ENCODE measurements around the gene ATP1B4. TPM values are rescaled to one million over a fixed set of nuclear protein-coding genes. Genes with fewer than 3 reads are reported as not detected.

ATP1B4 gene
- total and polyA plus RNA-seq, 2 of the 13 experiments (the other 11 are each of a cell fraction or from before 2014, with no cell fraction given) = not detected

DNA sequence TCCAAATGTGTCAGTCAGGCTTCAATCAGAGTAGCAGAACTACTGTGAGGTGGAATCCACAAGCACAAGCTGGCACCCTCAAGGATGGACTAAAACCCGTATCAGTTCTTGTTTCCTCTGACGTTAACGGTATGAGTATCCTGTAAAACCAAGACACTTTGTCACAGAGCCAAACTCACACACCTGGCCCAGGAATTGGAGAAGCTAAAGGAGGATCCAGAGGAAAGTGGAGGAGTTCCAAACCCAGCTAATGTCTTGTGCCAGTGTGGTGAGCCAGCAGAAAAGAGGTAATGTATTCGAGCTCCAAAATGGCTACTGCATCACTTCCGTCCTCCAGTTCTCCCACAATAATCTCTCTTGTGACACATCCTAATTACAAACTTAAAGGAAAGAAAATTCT is 44.7 kb downstream of the ATP1B4 start:
- Histone ChIP-seq H3K4me2 (ENCODE audit: low read depth, low read length) (no peak overlapping the region), H3K36me3 (replicated peaks in 1 of 2; ENCODE audit: control insufficient read depth in 1 of 2, insufficient read depth in 2 of 2, low read length in 2 of 2) (no peaks in the 10 kb centered on the region), H3K4me1 (ENCODE audit: insufficient read depth, low read length) (no peaks in the 10 kb centered on the region), H3K79me2 (ENCODE audit: insufficient read depth, low read length) (no peaks in the 10 kb centered on the region), H3K9me3 (ENCODE audit: low read length) (no peaks in the 10 kb centered on the region), H4K20me1 (ENCODE audit: insufficient read depth, low read length) (no peaks in the 10 kb centered on the region), H3K27ac (ENCODE audit: extremely low read length, insufficient read depth, low read length) (no peak overlapping the region), H3K4me3 (replicated peaks in 1 of 3; ENCODE audit: insufficient read depth in 1 of 3, low read depth in 2 of 3, low read length in 3 of 3) (no peak overlapping the region), H3K9ac (ENCODE audit: insufficient read depth, low read depth, low read length) (no peak overlapping the region), H2AFZ (ENCODE audit: low read length) (no peak overlapping the region), H3K27me3 (ENCODE audit: control insufficient read depth in 1 of 2, insufficient read depth in 2 of 2, low read length in 2 of 2) (no peaks in the 10 kb centered on the region)
- intact Hi-C loops (cut with micrococcal nuclease; ENCODE audit: unreplicated experiment) = no loop called here
- ChIA-PET CTCF (ENCODE audit: low intra/inter-chr PET ratio, low total read pairs) (no interaction called here), POLR2A (no interaction called here)
- TF ChIP-seq ZNF790 (CRISPR knock-in tag; IDR thresholded peaks at IDR 0.05; ENCODE audit: borderline replicate concordance) = no peak
- no peak for TF ChIP-seq HDAC2 (CRISPR knock-in tag; IDR thresholded peaks at IDR 0.05)
- TF ChIP-seq, protein P1, sequence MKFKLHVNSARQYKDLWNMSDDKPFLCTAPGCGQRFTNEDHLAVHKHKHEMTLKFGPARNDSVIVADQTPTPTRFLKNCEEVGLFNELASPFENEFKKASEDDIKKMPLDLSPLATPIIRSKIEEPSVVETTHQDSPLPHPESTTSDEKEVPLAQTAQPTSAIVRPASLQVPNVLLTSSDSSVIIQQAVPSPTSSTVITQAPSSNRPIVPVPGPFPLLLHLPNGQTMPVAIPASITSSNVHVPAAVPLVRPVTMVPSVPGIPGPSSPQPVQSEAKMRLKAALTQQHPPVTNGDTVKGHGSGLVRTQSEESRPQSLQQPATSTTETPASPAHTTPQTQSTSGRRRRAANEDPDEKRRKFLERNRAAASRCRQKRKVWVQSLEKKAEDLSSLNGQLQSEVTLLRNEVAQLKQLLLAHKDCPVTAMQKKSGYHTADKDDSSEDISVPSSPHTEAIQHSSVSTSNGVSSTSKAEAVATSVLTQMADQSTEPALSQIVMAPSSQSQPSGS (CRISPR knock-in tag; IDR thresholded peaks at IDR 0.05) = no peak
- TF ChIP-seq SPEN (CRISPR knock-in tag; IDR thresholded peaks at IDR 0.05; ENCODE audit: low read depth) = no peak
- no TSS peak for BruUV-seq (replicated peaks)
- ATAC-seq (no peak), DNase-seq (ENCODE audit: low spot score) (no peak), FAIRE-seq (no peak)
- 57% methylated on average over 5 of the region's 5 CpGs for WGBS (ENCODE audit: low lambda C conversion rate)
- in situ Hi-C loops (cut with HindIII; ENCODE audit: extremely low pct_ligation_motif_present, low pct_unique_long_range_greater_than_20kb) = no loop called here

DNA sequence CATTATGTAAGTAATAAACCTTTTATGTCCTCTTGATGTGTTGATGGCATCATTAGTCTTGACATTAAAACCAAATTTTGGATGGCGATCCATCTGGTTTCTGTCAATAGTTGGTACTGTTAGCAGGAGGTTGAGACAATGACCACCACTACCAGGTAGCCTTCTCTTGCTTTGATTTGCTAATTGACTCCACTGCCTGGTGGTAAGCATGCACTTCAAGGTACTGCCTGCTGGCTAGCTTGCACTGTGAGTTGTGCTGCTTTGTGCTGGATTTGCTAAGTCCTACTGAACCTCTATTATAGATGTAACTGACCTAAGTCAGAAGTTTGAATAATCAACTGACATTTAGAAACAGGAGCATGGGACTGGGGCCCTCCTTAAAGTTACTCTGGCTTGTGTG is 46.3 kb downstream of the ATP1B4 start:
- no peak overlapping the region for H3K4me2 ChIP-seq (ENCODE audit: low read depth, low read length)
- H3K9ac ChIP-seq (ENCODE audit: insufficient read depth, low read depth, low read length) = no peak overlapping the region
- FAIRE-seq = no peak
- no peak for ATAC-seq
- WGBS (ENCODE audit: low lambda C conversion rate) = 78% methylated on average over 1 of the region's 1 CpG
- no TSS peak for BruUV-seq (replicated peaks)
- H3K4me3 ChIP-seq (replicated peaks in 1 of 3; ENCODE audit: insufficient read depth in 1 of 3, low read depth in 2 of 3, low read length in 3 of 3) = no peak overlapping the region
- H3K4me1 ChIP-seq (ENCODE audit: insufficient read depth, low read length) = no peaks in the 10 kb centered on the region
- intact Hi-C loops (cut with micrococcal nuclease; ENCODE audit: unreplicated experiment) (no loop called here), in situ Hi-C loops (cut with HindIII; ENCODE audit: extremely low pct_ligation_motif_present, low pct_unique_long_range_greater_than_20kb) (no loop called here)
- H4K20me1 ChIP-seq (ENCODE audit: insufficient read depth, low read length) = no peaks in the 10 kb centered on the region
- H3K27ac ChIP-seq (ENCODE audit: extremely low read length, insufficient read depth, low read length) = no peak overlapping the region
- no peak overlapping the region for H2AFZ ChIP-seq (ENCODE audit: low read length)
- no peaks in the 10 kb centered on the region for H3K36me3 ChIP-seq (replicated peaks in 1 of 2; ENCODE audit: control insufficient read depth in 1 of 2, insufficient read depth in 2 of 2, low read length in 2 of 2)
- DNase-seq (ENCODE audit: low spot score) = no peak
- CTCF ChIA-PET (ENCODE audit: low intra/inter-chr PET ratio, low total read pairs) = no interaction called here
- H3K27me3 ChIP-seq (ENCODE audit: control insufficient read depth in 1 of 2, insufficient read depth in 2 of 2, low read length in 2 of 2) = no peaks in the 10 kb centered on the region
- POLR2A ChIA-PET = no interaction called here
- H3K9me3 ChIP-seq (ENCODE audit: low read length) = no peaks in the 10 kb centered on the region
- H3K79me2 ChIP-seq (ENCODE audit: insufficient read depth, low read length) = no peaks in the 10 kb centered on the region
- TF ChIP-seq KDM2A (CRISPR knock-in tag; IDR thresholded peaks at IDR 0.05; ENCODE audit: borderline replicate concordance, low read depth) = no peak
- TF ChIP-seq, protein P2, sequence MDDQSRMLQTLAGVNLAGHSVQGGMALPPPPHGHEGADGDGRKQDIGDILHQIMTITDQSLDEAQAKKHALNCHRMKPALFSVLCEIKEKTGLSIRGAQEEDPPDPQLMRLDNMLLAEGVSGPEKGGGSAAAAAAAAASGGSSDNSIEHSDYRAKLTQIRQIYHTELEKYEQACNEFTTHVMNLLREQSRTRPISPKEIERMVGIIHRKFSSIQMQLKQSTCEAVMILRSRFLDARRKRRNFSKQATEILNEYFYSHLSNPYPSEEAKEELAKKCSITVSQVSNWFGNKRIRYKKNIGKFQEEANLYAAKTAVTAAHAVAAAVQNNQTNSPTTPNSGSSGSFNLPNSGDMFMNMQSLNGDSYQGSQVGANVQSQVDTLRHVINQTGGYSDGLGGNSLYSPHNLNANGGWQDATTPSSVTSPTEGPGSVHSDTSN (CRISPR knock-in tag; IDR thresholded peaks at IDR 0.05; ENCODE audit: borderline replicate concordance) = no peak
- no peak for TF ChIP-seq GLI4 (CRISPR knock-in tag; IDR thresholded peaks at IDR 0.05; ENCODE audit: borderline replicate concordance)
- TF ChIP-seq ZNF772 (CRISPR knock-in tag; IDR thresholded peaks at IDR 0.05) = no peak
- TF ChIP-seq, protein P3, sequence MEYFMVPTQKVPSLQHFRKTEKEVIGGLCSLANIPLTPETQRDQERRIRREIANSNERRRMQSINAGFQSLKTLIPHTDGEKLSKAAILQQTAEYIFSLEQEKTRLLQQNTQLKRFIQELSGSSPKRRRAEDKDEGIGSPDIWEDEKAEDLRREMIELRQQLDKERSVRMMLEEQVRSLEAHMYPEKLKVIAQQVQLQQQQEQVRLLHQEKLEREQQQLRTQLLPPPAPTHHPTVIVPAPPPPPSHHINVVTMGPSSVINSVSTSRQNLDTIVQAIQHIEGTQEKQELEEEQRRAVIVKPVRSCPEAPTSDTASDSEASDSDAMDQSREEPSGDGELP (IDR thresholded peaks at IDR 0.05; ENCODE audit: borderline replicate concordance, low read depth) = no peak
- no peak for TF ChIP-seq ZSCAN29 (CRISPR knock-in tag; conservative IDR thresholded peaks at IDR 0.05)
- no peak for TF ChIP-seq PCBP2 (optimal IDR thresholded peaks at IDR 0.05; ENCODE audit: low read depth, low read length, poor library complexity, severe bottlenecking)
- no peak for TF ChIP-seq MAFK (conservative IDR thresholded peaks at IDR 0.05 in 1 of 2, IDR thresholded peaks at IDR 0.05 in 1 of 2; ENCODE audit: low read length in 2 of 2)
- TF ChIP-seq, protein P4, sequence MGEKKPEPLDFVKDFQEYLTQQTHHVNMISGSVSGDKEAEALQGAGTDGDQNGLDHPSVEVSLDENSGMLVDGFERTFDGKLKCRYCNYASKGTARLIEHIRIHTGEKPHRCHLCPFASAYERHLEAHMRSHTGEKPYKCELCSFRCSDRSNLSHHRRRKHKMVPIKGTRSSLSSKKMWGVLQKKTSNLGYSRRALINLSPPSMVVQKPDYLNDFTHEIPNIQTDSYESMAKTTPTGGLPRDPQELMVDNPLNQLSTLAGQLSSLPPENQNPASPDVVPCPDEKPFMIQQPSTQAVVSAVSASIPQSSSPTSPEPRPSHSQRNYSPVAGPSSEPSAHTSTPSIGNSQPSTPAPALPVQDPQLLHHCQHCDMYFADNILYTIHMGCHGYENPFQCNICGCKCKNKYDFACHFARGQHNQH (CRISPR knock-in tag; IDR thresholded peaks at IDR 0.05) = no peak
